ENCODE measurements around the gene PRPF40B. TPM values are rescaled to one million over a fixed set of nuclear protein-coding genes. Genes with fewer than 3 reads are reported as not detected.

Gene PRPF40B
- total and polyA plus RNA-seq, 9 of the 15 experiments (the other 6 are each of a cell fraction or from before 2014, with no cell fraction given), result 0.55 to 10.6 (median 4.8) TPM

DNA sequence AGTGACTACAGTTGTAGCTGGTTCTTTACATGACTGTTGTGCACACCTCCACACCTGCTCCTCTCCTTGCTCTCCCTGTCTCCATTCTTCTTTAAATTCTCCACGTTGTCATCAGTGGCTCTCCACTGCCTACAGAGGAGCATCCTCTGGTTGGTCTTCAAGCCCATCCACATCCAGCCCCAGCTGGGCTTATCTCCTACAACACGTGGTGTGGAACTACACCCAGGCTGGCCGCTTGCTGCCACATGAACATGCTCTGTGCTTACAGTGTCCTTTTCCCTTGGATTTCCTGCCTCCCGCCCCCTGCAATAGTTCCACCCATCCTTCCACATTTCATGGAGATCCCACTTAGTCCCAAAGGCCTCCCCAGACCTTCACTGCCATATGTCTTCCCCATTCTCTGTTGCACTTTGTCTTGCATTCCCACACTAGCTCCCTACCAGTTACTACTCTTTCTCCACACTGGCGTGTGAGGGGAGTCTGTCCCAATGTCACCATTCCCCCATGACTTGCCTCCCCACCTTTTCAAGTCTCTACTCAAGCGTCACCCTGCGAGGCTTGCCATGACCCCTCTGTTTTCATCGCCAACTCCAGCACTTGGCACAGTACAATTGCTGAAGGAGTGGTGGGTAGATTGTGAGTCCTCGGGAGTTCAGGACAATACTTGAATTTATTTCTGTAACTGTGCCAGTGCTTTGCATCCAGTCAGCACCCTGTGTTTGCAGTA, 45.6 kb upstream of the PRPF40B start (continued):
- TF ChIP-seq USF2 (CRISPR knock-in tag; IDR thresholded peaks at IDR 0.05) (peak; percentile 60), THAP7 (CRISPR knock-in tag; IDR thresholded peaks at IDR 0.05) (no peak), MGA (IDR thresholded peaks at IDR 0.05) (0 out of 2 replicates have a peak, but pooled peaks have one; percentile 24), L3MBTL2 (IDR thresholded peaks at IDR 0.05) (peak; percentile 56), TARDBP (IDR thresholded peaks at IDR 0.05) (no peak), TCF3 (CRISPR knock-in tag; IDR thresholded peaks at IDR 0.05) (0 out of 2 replicates have a peak, but pooled peaks have one; percentile 9), KAT7 (CRISPR knock-in tag; IDR thresholded peaks at IDR 0.05; ENCODE audit: borderline replicate concordance) (no peak), RAD51 (IDR thresholded peaks at IDR 0.05; ENCODE audit: borderline replicate concordance, low read depth) (peak; percentile 17; the same call in 1 of the 2 replicates), GMEB1 (CRISPR knock-in tag; IDR thresholded peaks at IDR 0.05) (no peak), ZSCAN29 (IDR thresholded peaks at IDR 0.05) (no peak)
- TF ChIP-seq, protein P1, sequence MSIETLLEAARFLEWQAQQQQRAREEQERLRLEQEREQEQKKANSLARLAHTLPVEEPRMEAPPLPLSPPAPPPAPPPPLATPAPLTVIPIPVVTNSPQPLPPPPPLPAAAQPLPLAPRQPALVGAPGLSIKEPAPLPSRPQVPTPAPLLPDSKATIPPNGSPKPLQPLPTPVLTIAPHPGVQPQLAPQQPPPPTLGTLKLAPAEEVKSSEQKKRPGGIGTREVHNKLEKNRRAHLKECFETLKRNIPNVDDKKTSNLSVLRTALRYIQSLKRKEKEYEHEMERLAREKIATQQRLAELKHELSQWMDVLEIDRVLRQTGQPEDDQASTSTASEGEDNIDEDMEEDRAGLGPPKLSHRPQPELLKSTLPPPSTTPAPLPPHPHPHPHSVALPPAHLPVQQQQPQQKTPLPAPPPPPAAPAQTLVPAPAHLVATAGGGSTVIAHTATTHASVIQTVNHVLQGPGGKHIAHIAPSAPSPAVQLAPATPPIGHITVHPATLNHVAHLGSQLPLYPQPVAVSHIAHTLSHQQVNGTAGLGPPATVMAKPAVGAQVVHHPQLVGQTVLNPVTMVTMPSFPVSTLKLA (conservative IDR thresholded peaks at IDR 0.05), result peak; percentile 51 to 72; a peak in 3 of 4 replicates

Measured in K562 (cell line).